CD4-positive, alpha-beta T cell treated with Interleukin-4 for 1 hour (primary cell): Measurements from ENCODE around the gene PHKB.
"Not testable (repeated sequence)": the region's sequence is repeated elsewhere in the genome, so short reads cannot be mapped to it uniquely, and the experiment has no call there.

Source experiments
- DNase-seq, 2 donors: peaks; one replicate each; pipeline ENCODE4 v3.0.0-alpha.2; 2020 to 2022

PHKB gene

DNA sequence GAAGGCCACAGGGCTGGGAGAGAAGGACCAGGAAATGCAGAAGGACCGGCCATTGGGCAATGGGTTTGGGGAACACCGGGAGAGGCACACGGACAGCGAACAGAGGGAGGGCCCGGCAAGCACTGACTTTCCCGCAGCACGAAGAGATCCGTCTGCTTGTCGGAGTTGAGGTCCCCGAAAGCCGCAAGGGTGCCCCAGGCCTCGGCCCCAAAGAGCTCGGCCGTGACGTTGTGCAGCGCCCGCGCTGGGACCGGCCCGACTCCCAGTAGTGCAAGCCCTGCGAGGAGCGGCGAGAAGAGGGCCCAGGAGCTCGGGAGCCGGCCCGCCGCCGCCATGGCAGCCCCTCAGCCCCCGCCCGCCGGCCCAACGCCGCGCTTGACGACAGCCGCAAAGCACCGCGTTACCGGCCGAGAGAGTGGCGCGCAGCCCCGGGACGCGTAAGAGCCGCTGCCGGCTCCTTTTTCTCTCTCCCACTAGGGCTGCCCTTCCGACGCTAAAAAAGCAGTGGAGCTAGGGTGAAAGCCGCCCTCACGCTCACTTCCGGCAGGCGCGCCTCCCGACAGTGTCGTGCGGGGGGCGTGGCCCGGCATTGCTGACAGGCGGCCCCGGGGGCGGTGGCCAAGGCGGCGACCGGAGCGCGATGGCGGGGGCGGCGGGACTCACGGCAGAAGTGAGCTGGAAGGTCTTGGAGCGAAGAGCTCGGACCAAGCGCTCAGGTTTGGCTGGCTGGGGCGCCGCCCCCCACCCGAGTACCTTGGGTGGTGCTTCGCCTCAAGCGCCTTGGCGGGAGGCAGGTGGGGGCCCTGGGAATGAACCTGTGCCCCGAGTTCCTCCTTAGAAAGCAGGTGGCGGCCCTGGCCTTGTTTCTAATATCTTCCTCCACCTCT lies at the start of gene PHKB, which contains the start of gene ITFG1:
Gene PHKB (plus strand): TSS at position 621 of the 887 bp plus-strand sequence. CDS start 20 bp downstream, at position 641.
Gene ITFG1 (minus strand): TSS at position 353 of the 887 bp plus-strand sequence. CDS start 18 bp downstream, at position 335.
- DNase-seq, result peak; percentile 95 to 96

DNA sequence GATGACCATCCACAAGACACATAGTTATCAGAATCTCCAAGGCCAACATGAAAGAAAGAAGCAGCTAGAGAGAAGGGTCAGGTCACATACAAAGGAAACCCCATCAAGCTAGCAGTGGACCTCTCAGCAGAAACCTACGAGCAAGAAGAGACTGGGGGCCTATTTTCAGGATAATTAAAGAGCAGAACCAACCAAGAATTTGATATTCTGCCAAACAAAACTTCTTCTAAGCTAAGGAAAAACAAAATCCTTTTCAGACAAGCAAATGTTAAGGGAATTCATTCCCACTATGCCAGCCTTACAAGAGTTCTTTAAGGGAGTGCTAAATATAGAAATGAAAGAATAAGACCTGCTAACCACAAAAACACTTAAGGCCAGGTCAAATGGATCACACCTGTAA lies 48.1 kb upstream of the PHKB start:
- no peak for DNase-seq

DNA sequence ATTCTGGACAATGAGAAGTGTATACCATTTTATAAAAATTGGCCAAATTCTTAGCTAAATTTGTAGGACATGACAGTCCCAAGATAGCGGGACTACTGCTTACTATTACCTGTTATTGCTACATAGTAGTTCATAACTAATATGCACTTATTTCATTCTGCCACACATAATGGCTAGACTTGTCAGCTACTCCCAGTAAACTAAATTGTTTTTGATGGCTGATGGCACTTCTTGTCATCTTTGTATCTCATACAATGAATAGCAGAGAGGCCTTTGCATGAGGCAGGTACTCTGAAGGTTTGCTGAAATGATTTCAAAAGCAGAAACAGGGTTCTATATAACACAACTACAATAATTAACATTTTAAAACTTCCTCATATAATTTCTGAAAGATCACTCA lies 44.3 kb upstream of the PHKB start:
- no peak for DNase-seq

DNA sequence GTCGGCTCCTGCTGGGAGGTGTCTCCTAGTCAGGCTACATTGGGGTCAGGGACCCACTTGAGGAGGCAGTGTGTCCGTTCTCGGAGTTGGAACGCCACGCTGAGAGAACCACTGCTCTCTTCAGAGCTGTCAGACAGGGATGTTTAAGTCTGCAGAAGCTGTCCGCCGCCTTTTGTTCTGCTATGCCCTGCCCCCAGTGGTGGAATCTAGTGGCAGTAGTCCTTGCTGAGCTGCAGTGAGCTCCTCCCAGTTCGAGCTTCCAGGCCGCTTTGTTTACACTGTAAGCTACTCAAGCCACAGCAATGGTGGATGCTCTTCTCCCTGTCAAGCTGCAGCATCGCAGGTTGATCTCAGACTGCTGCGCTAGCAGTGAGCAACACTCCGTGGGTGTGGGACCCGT lies 36.3 kb upstream of the PHKB start:
- no peak for DNase-seq

DNA sequence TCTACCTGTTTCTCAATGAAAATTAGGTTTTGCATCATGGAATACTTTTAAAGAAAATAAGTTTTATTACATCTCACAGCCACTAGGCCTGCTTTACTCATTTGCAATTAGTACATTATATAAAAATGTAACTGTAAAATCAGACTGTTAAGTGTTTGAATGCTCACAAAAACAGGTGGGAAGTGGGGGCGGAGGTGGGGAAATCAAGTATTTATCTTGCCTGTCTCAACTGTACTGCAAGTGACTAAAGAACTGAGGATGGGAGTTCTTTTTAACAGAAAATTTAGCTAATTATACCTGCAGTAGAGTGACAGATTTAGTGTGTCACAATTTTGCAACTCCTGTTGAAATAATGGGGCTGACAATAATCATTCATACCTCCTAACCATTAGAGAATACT lies 34.3 kb upstream of the PHKB start:
- no peak for DNase-seq

DNA sequence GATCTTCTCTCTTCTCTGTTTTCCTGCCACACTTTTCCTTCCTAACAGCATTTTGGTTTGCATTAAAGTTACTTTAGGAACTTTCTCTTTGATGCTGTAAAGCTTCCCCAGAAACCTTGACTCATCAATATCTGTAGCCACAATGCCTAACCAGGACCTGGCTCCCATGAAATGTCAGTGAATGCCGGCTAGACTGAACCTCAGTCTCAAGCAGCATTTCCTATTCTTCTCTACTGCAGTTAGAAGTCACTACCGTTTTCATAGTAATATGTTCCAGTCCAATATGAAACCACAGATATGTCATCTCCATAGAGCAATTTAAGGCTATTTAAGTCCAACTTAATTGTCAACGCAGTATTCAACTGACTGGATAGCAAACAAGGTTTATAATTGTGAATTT lies 29.2 kb upstream of the PHKB start:
- DNase-seq, result no peak

DNA sequence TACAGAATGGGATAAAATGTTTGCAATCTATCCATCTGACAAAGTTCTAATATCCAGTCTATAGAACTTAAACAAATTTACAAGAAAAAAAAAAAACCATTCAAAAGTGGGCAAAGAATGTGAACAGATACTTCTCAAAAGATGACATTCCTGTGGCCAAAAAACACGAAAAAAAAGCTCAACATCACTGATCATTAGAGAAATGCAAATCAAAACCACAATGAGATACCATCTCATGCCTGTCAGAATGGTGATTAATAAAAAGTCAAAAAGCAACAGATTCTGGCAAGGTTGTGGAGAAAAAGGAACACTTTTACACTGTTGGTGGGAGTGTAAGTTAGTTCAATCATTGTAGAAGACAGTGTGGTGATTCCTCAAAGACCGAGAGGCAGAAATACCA lies 26.9 kb upstream of the PHKB start:
- DNase-seq, result not testable (repeated sequence)

DNA sequence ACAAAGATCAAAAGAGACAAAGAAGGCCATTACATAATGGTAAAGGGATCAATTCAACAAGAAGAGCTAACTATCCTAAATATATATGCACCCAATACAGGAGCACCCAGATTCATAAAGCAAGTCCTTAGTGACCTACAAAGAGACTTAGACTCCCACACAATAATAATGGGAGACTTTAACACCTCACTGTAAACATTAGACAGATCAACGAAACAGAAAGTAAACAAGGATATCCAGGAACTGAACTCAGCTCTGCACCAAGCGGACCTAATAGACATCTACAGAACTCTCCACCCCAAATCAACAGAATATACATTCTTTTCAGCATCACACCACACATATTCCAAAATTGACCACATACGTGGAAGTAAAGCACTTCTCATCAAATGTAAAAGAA lies 21.1 kb upstream of the PHKB start:
- DNase-seq, result not testable (repeated sequence)

DNA sequence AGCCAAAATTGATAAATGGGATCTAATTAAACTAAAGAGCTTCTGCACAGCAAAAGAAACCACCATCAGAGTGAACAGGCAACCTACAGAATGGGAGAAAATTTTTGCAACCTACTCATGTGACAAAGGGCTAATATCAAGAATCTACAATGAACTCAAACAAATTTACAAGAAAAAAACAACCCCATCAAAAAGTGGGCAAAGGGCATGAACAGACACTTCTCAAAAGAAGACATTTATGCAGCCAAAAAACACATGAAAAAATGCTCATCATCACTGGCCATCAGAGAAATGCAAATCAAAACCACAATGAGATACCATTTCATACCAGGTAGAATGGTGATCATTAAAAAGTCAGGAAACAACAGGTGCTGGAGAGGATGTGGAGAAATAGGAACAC lies 18.2 kb upstream of the PHKB start:
- not testable (repeated sequence) for DNase-seq

DNA sequence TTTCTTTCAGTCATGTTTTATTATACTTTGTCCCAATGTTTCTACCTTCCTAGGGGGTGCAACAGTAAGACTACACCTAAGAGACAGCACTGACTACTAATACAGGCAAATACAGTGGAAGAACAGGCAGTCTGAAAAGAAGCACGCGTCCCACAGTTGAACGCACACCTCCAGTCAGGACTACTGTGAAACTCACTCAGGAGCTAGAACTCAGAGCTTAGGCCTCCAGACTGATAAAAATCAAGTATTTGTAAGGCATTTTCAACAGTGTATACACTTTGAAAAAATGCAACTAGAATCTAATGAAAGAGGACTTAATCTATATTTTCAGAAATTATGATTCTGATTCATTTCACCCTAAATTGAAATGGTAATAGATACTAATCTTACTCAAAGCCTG lies 14.7 kb upstream of the PHKB start:
- DNase-seq, result no peak

DNA sequence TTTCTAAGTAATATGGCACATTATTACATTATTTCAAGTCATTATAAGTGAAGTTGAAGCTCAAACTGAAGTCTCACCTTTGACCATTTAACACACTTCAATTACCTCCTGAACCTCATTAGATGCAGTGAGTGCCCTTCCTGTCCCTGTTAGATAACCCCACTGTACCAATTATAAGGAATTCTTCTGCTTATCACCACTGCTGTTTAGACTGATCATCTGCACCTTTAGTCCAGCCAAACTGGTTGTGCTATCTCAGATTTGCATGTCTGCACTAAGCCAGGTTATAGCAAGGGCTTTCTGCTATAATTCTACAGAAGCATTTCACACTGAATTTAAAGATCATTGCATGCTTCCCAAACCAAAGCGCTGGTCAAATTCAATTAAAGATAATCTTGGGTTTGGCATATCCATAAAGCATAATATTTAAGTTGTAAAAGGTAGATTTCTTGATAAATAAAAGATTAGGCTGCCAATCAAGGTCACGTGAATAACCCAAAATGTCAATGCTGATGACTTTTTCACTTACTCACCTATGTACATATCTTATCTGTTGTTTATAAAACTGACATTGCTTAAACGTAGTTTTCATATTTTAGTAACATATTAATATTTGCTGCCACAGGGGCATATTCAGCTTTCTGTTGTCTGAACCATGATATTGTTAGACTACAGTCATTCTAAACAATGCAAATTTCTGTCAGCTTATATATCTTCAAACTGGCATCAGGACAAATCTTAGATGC lies 12.1 kb upstream of the PHKB start:
- DNase-seq, result no peak

DNA sequence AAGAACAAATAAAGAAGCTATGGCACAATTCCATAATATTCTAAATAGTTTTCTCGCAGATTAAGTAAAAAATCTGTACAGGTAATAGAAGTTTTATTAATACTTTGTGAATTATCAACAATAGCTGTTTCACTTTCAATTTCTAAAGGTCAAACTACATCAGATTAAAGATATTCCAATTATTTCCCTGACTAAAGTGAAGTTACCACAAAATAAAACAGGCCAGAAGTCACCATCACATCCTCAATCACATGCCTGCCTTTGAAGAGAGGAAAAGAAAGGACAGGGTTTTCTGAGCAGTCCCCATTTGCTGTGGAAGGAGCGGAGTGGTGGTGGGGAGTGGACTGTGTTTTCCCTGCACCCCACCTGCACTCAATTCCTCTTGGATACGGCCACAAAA lies 11.3 kb upstream of the PHKB start:
- no peak for DNase-seq

DNA sequence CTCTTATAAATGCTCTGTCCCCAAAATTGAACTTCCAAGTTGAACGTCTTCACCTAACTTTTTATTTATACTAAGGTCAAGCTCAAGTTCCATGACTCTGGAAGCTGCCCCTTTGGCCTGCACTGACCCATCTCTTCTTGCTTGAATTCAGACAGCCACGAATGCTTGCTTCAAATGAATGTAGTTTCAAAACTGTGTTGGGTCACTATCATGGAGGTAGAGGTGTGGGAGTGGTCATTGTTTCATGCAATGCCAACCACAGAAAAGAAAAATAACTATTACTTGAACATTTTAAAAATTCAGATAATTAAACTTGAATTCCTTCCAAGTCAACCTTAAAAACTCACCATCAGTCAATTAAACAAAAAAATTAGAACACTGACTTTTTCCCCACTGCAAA lies 2.8 kb upstream of the PHKB start:
- no peak for DNase-seq

DNA sequence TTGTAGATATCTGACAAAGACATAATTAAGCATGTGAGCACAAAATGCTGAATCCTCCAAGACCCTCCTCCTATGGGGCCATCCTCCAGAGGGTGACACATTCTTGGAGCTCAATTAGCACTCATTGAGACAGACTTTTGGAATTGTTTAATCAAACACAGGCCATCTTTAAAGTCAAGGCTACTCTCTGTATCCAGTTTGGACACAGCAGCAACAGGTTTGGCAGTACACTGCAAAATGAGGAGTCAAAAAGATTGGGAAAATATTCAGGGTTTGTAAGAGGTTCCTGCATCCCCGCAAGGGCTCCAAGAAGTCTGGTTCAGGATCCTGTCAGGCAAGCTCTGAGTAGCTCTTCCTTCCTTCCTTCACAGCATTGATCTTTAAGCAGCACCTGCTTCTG lies 1.5 kb upstream of the PHKB start:
- no peak for DNase-seq

DNA sequence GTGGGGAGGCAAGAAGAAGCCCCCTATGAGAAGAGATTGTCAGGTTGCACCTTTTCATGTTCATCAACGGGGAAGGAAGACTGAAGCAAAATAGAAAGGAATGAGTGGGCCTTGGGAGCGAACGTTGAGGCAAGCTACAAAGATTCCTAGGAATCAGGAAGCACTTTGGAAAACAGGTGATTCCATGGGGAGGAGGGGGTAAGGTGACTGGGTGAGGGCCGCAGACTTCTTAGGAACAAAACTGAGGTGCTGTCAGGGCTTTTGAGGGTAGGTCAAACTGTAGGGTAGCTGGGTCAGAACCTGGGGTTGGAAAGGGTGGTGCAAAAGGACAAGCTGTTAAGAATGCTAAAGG lies 796 bp upstream of the PHKB start:
- DNase-seq, result no peak

DNA sequence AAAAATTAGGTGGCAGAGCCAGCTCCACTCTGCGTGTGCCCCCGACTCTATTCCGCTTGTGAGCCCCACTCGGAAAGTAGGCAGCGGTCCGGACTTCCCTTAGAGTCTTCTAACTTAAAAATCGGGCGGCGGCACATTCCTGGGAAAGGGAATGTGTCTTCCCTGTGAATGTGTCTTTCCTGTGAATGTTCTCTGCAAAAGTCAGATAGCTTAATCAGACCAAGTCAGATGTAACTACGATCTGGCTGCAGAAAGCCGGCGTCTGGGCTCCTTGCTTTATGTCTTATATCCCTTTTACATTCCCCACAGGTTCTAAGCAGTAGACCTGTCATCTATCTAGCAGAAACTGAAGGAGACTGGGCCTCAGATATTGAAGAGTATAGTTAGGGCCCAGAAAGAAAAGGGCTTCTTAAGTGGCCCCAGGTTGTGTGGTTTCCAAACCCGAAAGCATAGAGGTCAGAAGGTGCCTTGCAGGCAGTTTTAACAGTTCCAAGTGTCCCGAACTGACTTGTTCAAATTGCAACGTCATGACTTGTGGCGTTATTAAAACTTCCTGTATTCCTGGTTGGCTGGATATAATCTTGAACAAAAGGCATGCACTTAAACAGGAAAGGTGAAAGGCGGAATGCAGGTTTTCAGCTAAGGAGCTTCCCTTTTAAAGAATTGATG lies 601 bp downstream of the PHKB start:
- DNase-seq, result peak; percentile 15 to 31

DNA sequence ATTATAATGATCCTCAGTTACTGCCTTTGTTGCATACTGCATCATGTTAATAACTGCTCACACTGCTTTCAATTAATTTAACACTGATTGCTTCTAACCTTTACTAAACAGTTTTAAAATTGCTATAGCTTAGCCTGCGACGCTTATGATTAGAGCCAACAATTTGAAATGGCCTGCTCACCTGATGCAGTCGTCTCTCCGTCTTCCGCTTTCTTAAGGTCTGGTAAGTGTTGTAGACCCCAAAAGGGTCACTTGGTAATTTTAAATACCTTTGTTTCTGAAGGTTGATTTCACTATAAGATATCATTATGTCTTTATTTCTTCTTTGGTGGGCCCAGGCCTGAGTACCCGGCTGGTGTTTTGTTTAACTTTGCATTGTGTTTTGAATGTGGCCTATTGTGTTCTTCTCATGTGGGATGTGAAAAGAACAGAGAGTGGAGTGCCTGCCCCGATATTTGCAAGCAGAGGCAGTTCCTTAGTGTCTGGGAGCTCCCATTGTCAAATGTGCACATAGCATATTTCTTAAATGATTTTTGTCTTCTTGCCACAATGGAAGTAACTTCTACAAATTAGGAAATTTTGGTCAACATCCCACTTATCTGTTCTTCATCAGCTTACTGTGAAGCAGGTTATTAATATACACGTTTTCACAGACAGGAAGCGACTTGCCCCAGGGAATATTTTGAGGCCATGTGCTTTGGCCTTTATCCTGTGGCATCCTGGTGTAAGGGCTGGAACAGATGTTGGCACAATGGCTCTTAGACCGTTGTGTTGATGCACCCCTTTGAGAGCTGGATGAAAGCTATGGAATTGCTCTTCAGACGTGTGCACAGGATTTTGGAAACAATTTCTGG lies 2.9 kb downstream of the PHKB start:
- no peak for DNase-seq

DNA sequence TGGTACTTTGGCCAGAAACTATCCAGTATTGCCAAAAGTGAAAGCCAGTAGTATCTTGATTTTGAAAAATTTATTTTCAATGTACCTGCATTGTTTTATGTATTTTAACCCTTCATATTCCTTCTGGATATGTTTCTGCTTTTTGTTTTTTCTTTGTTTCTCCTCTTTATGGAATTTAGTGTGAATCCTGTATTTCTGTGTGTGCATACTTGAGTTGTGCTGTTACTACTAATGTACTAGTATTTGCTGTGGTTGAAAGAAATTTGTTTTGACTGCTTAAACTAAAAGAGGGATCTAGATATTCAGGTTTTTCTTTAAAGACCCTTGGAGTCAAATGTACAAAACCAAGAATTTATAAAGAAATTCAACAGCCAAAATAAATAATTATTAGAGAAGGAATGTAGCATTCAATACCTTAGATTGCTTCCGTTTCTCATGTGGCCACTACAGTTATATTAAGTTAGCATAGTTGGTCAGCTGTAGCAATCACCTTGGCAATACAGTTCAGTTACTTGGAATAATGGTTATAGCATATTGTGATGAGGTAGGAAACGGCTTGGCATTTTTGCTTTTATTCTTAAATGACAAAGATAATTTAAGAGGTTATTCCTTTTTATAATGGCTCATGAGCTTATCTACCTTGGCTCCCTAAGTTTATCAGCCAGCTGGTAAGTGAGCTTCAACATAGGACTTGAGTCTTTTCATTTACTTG lies 4.9 kb downstream of the PHKB start:
- DNase-seq, result no peak

DNA sequence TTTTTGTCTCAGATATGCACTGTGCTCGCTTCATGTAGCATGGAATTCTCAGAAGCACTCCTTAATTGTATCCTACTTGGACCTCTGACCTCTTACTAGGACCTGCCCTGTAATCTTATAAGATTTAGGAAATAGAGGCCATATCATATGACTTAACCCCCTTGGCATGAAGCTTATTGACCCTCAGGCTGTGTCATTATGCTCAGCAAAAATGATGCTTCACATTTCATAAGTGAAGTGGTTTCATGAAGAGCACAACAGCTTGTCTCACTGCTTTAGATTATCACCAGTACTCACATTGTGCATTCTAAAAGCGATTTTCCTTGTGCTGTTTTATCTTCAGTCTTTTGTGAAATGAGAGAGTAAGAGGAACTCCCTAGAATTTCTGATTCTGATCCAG lies 6.4 kb downstream of the PHKB start:
- no peak for DNase-seq

DNA sequence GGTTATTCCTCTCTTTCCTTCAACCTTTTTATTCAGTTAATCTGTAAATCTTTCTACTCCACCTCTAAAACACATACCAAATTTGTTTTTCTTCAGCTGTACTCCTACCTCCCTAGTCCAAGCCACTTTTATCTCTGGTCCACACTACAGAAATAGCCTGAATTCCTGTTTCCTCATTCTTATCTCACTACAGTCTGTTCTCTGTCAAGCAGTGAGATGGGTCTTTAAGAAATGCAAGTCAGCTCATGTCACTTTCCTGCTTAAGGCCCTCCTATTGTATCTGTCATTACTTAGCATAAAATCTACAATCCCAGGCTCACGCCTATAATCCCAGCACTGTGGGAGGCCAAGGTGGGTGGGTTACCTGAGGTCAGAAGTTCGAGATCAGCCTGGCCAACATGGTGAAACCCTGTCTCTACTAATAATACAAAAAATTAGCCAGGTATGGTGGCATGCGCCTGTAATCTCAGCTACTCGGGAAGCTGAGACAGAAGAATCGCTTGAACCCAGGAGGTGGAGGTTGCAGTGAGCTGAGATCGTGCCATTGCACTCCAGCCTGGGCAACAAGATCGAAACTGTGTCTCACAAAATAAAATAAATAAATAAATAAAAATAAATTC lies 7.0 kb downstream of the PHKB start:
- not testable (repeated sequence) for DNase-seq

DNA sequence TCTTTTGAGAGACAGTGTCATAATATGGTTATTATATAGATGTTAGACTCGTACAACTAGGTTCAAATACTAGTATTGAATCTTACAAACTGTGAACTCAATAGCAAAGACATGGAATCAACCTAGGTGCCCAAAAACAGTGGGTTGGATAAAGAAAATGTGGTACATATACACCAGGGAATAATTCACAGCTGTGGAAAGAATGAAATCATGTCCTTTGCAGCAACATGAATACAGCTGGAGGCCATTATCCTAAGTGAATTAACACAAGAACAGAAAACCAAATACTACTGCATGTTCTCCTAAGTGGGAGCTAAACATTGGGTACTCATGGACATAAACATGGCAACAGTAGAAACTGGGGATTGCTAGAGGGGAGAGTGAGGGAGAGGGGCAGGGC lies 8.1 kb downstream of the PHKB start:
- DNase-seq, result no peak

DNA sequence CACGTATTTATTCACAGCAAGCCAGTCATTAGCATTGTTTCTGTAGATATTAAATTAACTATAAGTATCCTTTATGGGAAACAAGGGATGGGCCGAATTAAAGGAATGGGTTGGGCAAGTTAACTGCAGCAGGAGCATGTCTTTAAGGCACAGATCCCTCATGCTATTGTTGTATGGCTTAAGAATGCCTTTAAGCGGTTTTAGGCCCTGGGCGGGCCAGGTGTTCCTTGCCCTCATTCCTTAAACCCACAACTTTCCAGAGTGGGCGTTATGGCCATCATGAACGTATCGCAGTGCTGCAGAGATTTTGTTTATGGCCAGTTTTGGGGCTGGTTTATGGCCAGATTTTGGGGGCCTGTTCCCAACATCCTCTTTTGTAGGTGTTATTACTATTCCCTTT lies 9.1 kb downstream of the PHKB start:
- DNase-seq, result no peak
